Lower lobe of right lung (tissue), 2 donors: ENCODE data around the gene ACTL10. TPM values are rescaled to one million over a fixed set of nuclear protein-coding genes. Genes with fewer than 3 reads are reported as not detected.

Source experiments
- ATAC-seq, 2 donors: fragments of 200-7000 bp; cut with Tn5 transposase; one replicate each; pipeline ENCODE4 v1.9.1; 2020 to 2022; ENCODE audit warnings: mild to moderate bottlenecking in 2 of 2, moderate library complexity in 2 of 2
- DNase-seq: peaks from one replicate; pipeline ENCODE4 v3.0.0-alpha.2; 2020
- H3K27ac ChIP-seq: fragments of 200-600 bp; one replicate; pipeline ENCODE4 v1.8.0; 2022
- H3K27me3 ChIP-seq: fragments of 200-600 bp; one replicate; pipeline ENCODE4 v1.8.0; 2022; ENCODE audit warnings: low read depth
- H3K36me3 ChIP-seq: fragments of 200-600 bp; one replicate; pipeline ENCODE4 v1.8.0; 2022; ENCODE audit warnings: mild to moderate bottlenecking
- H3K4me1 ChIP-seq: fragments of 200-600 bp; one replicate; pipeline ENCODE4 v1.8.0; 2022
- H3K4me3 ChIP-seq: fragments of 200-600 bp; one replicate; pipeline ENCODE4 v1.8.0; 2022; ENCODE audit warnings: mild to moderate bottlenecking
- H3K9me3 ChIP-seq: fragments of 200-600 bp; one replicate; pipeline ENCODE4 v1.8.0; 2022
- CTCF ChIP-seq: fragments of 200-600 bp; IDR thresholded peaks from one replicate; pipeline ENCODE4 v1.8.0; 2022; ENCODE audit warnings: antibody characterized with exemption, mild to moderate bottlenecking
- intact Hi-C: fragments of 100-400 bp; cut with DNase I; formaldehyde crosslinking; loops from one replicate; pipeline ENCODE4 v1.11.0; 2022
- total RNA-seq: library from RNA; stranded (reverse); fragmentation: NEBNext Ultra II Directional; extraction: Animal tissue kit (Norgen Biotek cat#: 25700); gene quantifications from one replicate; pipeline ENCODE4 v1.2.1, GENCODE V29; 2021
- donor health status: DM: no; HTN: yes; CAD: no; lungs with severe emphysema.

The ACTL10 gene
- total RNA-seq, 1 donor from 2014 or later: 1.3 TPM

- H3K27ac ChIP-seq: no peak overlapping the region
Measured at GRCh38 chr20:33687993-33688937, 21.5 kb downstream of the ACTL10 start.

GRCh38 chr20:33688938-33689424, 22.2 kb downstream of the ACTL10 start:
- no peaks in the 10 kb centered on the region for H3K9me3 ChIP-seq
- no peak for TF ChIP-seq CTCF
- no peaks in the 10 kb centered on the region for H3K36me3 ChIP-seq
- H3K27ac ChIP-seq: no peak overlapping the region
- no peaks in the 10 kb centered on the region for H3K27me3 ChIP-seq
- ATAC-seq (peak in 1 of 2 donors; percentile 2), DNase-seq (no peak)
- intact Hi-C loops: no loop called here
- H3K4me1 ChIP-seq: peaks cover 35% of the 10 kb centered on the region
- H3K4me3 ChIP-seq: no peak overlapping the region

More at GRCh38 chr20:33687993-33688937, 21.5 kb downstream of the ACTL10 start:
- ATAC-seq: no peak
- no peaks in the 10 kb centered on the region for H3K36me3 ChIP-seq
- no peak for DNase-seq
- intact Hi-C loops: no loop called here
- no peak for TF ChIP-seq CTCF
- H3K27me3 ChIP-seq: no peaks in the 10 kb centered on the region
- H3K4me3 ChIP-seq: no peak overlapping the region
- H3K9me3 ChIP-seq: no peaks in the 10 kb centered on the region
- peaks cover 39% of the 10 kb centered on the region for H3K4me1 ChIP-seq

GRCh38 chr20:33689493-33689892, 22.8 kb downstream of the ACTL10 start:
- Histone ChIP-seq H3K27me3 (no peaks in the 10 kb centered on the region), H3K27ac (no peak overlapping the region), H3K4me1 (peaks cover 32% of the 10 kb centered on the region), H3K9me3 (no peaks in the 10 kb centered on the region), H3K4me3 (no peak overlapping the region), H3K36me3 (no peaks in the 10 kb centered on the region)
- ATAC-seq: no peak
- TF ChIP-seq CTCF: no peak
- intact Hi-C loops: no loop called here
- no peak for DNase-seq

GRCh38 chr20:33689973-33690372, 23.2 kb downstream of the ACTL10 start:
- intact Hi-C loops: no loop called here
- Histone ChIP-seq H3K9me3 (no peaks in the 10 kb centered on the region), H3K4me3 (no peak overlapping the region), H3K4me1 (peaks cover 27% of the 10 kb centered on the region), H3K27ac (peak overlapping the region; percentile 41), H3K27me3 (no peaks in the 10 kb centered on the region), H3K36me3 (no peaks in the 10 kb centered on the region)
- no peak for ATAC-seq
- no peak for DNase-seq
- no peak for TF ChIP-seq CTCF

- Histone ChIP-seq H3K4me1 (peaks cover 5% of the 10 kb centered on the region), H3K36me3 (no peaks in the 10 kb centered on the region), H3K9me3 (no peaks in the 10 kb centered on the region), H3K4me3 (no peak overlapping the region), H3K27ac (peak overlapping the region; percentile 46), H3K27me3 (no peaks in the 10 kb centered on the region)
- DNase-seq (no peak), ATAC-seq (no peak)
- no peak for TF ChIP-seq CTCF
- intact Hi-C loops: no loop called here
Measured at GRCh38 chr20:33693289-33693688, 26.5 kb downstream of the ACTL10 start.
